Right hindlimb (tissue), 1 donor: Measurements from ENCODE around the gene PRKCH.
A peak's percentile ranks its signal among the peaks of the same experiment; 100 is the strongest.
"Not testable (repeated sequence)": the region's sequence is repeated elsewhere in the genome, so short reads cannot be mapped to it uniquely, and the experiment has no call there.

Experiments
- DNase-seq: peaks from one replicate; pipeline ENCODE4 v3.0.0-alpha.2; 2018

The PRKCH gene

GRCh38 chr14:61461808-61462275 is 140.5 kb downstream of the PRKCH start:
- no peak for DNase-seq

DNA sequence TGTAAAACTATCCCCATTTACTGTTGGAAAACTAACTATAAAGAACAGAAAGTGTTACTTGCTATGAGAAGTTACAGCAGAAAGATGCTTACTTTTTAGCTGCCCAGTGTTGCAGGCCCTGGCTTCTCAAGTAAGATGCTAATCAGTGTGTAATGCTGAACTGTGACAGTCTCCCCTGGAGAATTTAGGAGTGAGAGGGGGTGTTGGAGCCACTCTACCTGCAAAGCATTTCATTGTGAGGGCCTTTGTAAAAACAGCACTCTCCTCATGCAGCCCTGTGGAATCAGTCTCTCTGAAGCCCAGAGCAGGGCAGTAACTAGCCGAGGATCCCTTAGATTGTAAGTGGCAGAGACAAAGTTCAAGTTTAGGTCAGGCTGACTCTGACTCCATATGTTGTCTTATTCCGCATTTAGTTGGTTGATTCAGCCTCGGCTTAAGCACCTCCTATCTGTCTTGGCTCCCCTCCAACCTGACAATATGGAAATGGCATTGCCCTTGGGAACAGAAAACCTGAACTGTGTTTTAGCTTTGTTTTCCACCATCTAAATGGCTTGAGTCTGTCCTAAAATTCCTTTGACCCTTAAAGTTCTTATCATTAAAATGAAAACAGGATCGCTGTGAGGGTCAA is 141.3 kb downstream of the PRKCH start:
- DNase-seq = no peak

GRCh38 chr14:61463664-61464285 is 142.4 kb downstream of the PRKCH start:
- DNase-seq = no peak

GRCh38 chr14:61464539-61465320 is 143.4 kb downstream of the PRKCH start:
- DNase-seq = not testable (repeated sequence)

DNA sequence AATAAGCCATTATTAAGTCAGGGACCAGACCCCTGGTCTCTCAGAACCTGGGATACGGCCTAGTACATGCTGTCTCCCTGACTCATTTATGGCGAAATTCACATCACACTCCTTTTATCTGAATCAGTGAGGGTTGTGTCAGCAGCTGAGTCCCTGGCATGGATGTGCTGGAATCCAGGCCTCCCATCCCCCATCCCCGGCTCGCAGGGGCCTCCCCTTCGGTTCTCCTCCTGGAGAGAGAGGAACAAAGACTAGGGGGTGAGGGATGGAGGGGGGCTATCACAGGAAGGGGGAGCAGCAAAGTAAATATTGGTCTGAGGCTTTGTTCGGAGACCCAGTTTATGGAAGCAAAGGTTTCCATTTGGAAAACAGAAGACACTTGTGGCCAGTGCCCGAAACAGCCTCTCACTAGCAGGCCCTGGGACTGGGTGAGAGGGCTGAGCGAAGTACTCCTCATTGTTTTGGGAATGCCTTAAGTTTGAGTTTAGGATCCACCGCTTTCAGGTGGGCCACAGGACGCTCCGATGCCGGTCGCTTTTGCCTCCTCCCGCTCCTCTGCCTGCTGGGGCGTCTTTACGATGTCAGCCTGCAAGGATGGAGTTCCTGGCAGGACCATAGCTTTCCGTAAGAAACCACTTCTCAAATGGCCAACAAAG is 145.0 kb downstream of the PRKCH start:
- no peak for DNase-seq

GRCh38 chr14:61466905-61467280 is 145.5 kb downstream of the PRKCH start:
- DNase-seq = no peak

DNA sequence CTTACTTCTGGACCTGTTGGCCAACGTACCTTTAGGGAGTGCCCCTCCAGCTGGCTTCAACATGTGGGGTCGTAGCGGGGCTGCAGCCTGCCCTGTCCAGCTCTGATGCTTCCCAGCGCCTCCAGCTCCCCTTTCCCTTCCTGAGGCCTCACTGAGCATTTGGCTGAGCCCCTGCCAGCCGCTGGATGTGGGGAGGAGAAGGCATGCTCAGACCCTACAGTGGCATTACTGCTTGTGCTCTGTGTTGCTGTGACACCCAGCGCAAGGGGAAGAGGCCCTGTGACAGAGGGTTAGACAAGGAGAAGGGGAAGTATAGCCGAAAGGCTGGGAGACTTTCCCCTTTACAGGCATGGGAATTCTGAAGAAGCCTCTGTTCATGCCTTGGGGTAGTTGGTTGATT is 145.9 kb downstream of the PRKCH start:
- no peak for DNase-seq

- no peak for DNase-seq
Observed at GRCh38 chr14:61468063-61468825, 146.9 kb downstream of the PRKCH start.

GRCh38 chr14:61469781-61470180 is 148.4 kb downstream of the PRKCH start:
- DNase-seq = no peak

DNA sequence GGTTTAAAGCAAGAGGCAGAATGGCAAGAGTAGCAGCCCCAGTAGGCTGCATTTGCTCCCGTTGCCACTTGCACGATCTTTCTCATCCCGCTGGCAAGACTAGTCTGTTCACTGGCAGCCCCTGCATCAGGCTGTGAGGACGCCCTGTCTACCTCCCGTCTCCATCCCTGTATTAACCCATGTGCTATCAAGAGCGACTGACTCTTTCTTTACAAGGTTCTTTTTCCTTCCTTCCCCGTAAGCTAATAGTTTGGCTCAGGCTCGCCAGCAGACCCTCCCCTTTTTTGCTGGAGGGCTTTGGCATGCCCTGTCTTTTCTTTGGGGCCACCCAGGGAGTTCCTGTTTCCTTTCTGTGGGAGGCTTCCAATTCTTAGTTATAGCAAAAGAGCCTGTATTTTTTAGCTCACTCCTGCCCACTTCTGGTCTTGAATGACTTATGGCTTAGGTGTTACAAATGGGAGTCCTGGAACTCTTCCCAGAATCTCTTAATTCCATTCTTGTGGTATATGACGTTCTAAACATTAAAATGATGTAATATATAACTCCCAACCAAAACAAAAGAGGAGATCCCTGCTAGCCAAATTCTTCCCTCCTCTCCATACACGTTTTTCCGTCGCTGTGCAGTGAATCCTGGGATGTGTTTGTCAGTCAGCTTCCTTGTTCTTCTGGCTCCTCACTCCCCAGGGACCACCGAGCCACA is 149.0 kb downstream of the PRKCH start:
- peak; percentile 64 for DNase-seq

GRCh38 chr14:61470961-61471293 is 149.5 kb downstream of the PRKCH start:
- no peak for DNase-seq

DNA sequence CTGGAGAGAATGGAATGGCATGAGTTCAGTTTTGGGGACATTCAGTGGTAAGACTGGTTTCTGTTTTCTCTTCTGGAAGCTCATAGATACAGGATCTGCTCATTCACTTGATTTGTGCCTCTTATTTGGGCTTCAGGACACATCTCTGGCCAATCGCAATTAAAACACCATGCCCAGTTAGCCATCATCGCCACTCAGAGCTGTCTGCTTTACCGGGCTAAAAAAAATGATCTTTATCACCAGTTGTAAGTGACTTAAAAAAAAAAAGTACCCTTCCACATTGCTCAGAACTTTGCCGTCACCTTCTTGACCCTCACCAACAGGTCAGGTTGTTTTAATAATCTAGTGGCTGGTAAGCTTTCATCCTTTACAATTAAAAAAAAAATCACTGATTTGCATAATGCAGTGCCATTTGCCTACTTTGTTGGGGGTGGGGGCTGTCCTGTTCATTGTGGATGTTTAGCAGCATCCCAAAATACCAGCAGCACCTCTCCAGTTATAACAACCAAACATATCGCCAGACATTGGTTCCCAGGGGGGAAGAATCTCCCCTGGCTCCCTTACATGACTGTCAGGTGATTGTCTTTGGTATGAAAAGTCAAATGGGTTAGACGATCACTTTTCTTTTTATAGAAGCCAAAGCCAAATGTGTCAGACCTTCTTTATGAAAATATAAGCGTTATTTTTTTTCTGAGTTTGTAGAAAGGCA is 150.1 kb downstream of the PRKCH start:
- DNase-seq = no peak

GRCh38 chr14:61472011-61472672 is 150.8 kb downstream of the PRKCH start:
- no peak for DNase-seq

- DNase-seq = no peak
Observed at GRCh38 chr14:61472801-61473376, 151.5 kb downstream of the PRKCH start.

DNA sequence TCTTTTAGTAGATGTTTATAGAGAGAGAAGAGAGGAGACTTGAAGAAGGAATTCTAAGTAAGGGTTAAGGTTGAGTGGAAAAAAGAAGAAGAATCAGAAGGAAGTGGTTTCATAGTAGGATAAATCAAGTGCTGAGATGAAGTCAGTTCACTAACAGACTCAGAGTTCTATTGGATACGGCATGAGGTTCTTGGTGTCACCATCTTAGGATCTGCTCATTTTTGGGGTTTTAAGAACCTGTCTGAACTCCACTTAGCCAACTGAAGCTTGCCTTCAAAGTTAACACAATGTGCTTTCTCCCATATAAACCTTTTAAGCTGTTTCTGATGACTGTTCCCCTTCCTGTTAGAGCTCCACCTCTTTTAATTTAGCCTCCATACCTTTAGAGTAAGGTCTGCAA is 152.6 kb downstream of the PRKCH start:
- DNase-seq = no peak

DNA sequence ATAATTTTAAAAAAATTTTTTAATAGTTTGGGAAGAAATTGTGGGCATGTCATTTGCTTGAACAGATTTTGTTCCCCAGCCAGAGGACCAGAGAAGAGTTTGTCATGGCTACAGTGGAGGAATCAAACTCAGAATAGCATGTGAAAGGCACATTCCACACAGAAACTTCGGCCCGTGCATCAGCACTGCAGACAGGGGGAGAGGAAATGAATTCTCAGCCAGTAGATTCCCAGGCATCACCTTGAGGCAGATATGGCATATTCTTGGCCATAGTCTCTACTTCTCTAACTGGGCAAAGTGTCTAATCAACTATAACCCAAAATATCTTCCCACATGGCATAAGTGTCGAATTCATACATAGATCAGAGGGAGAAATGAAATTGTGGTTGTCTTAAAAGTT is 153.3 kb downstream of the PRKCH start:
- DNase-seq = no peak

- no peak for DNase-seq
Observed at GRCh38 chr14:61475316-61475715, 153.9 kb downstream of the PRKCH start.

- no peak for DNase-seq
Observed at GRCh38 chr14:61476105-61476753, 154.8 kb downstream of the PRKCH start.

DNA sequence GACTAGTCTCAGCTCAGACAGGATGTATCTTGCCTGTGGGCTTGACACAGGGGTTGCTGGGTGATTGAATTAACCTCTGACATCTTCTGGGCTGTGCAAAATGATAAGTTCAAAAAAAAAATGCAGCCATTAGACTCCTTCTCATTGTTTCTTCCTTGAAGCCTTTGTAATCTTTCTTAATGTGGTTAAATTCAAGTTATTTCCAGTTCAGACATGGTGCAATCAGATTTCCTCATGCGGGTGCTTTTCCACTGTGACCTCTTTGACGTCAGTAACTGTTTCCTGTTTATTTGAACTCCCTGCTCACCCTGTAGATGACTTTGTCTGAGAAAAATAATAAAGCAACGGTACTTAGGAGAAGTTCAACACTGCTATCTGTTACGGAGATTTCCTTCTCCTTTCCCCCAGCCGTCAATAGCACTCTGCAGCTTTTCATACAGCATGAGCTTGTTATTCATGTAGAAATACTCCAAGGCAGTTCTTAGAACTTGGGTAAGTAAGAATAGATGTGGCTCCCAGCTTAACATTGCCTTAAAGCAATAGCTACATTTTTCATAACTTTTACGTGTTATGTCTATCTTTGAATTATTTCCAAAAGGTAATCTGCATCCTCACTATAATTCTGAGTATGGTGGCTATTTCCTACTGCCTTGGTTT is 155.5 kb downstream of the PRKCH start:
- no peak for DNase-seq
